ENCODE results near the gene FLT3.

GRCh38 chr13:27965740-27966640 lies 134.4 kb downstream of the FLT3 start:
- TF ChIP-seq CTCF (IDR thresholded peaks at IDR 0.05) = no peak
- TF ChIP-seq RCOR1 (IDR thresholded peaks at IDR 0.05; ENCODE audit: low read depth, low read length) = no peak

Measured in A549 (cell line).